DLD1 (cell line): ENCODE data around the gene SOX6.

Source experiments
- in situ Hi-C: cut with HindIII; loops from 2 replicates; pipeline ENCODE4 v1.10.0; 2017; ENCODE audit warnings: low sequenced_read_pairs

The SOX6 gene

GRCh38 chr11:16011396-16011795 lies 344.9 kb downstream of the SOX6 start:
- in situ Hi-C loops: no loop called here

- in situ Hi-C loops: no loop called here
Measured at GRCh38 chr11:16009021-16009420, 347.3 kb downstream of the SOX6 start.

- in situ Hi-C loops: no loop called here
Measured at GRCh38 chr11:16007514-16007913, 348.8 kb downstream of the SOX6 start.

- in situ Hi-C loops: no loop called here
Measured at GRCh38 chr11:16002942-16003341, 353.4 kb downstream of the SOX6 start.

GRCh38 chr11:16001899-16002426 lies 354.4 kb downstream of the SOX6 start:
- in situ Hi-C loops: no loop called here

- in situ Hi-C loops: no loop called here
Measured at GRCh38 chr11:16001044-16001568, 355.2 kb downstream of the SOX6 start.

- in situ Hi-C loops: no loop called here
Measured at GRCh38 chr11:16000065-16000464, 356.3 kb downstream of the SOX6 start.

GRCh38 chr11:15993345-15993744 lies 363.0 kb downstream of the SOX6 start:
- in situ Hi-C loops: no loop called here

GRCh38 chr11:15991215-15991614 lies 365.1 kb downstream of the SOX6 start:
- in situ Hi-C loops: no loop called here

GRCh38 chr11:15989685-15990084 lies 366.7 kb downstream of the SOX6 start:
- in situ Hi-C loops: no loop called here

- in situ Hi-C loops: no loop called here
Measured at GRCh38 chr11:15988693-15989231, 367.6 kb downstream of the SOX6 start.

- in situ Hi-C loops: no loop called here
Measured at GRCh38 chr11:15988016-15988550, 368.3 kb downstream of the SOX6 start.

GRCh38 chr11:15987046-15987445 lies 369.3 kb downstream of the SOX6 start:
- in situ Hi-C loops: no loop called here

GRCh38 chr11:15985860-15986139 lies 370.5 kb downstream of the SOX6 start:
- in situ Hi-C loops: no loop called here

- in situ Hi-C loops: no loop called here
Measured at GRCh38 chr11:15985127-15985859, 371.1 kb downstream of the SOX6 start.

- in situ Hi-C loops: no loop called here
Measured at GRCh38 chr11:15981292-15981691, 375.1 kb downstream of the SOX6 start.

- in situ Hi-C loops: no loop called here
Measured at GRCh38 chr11:15977116-15977515, 379.2 kb downstream of the SOX6 start.

GRCh38 chr11:15976433-15977045 lies 379.8 kb downstream of the SOX6 start:
- in situ Hi-C loops: no loop called here

GRCh38 chr11:15975742-15976141 lies 380.6 kb downstream of the SOX6 start:
- in situ Hi-C loops: no loop called here

GRCh38 chr11:15972838-15973237 lies 383.5 kb downstream of the SOX6 start:
- in situ Hi-C loops: no loop called here

- in situ Hi-C loops: no loop called here
Measured at GRCh38 chr11:15971215-15971546, 385.2 kb downstream of the SOX6 start.
